GM21381 (cell line): ENCODE data around the gene S100A13.
"Not testable (repeated sequence)": the region's sequence is repeated elsewhere in the genome, so short reads cannot be mapped to it uniquely, and the experiment has no call there.

ENCODE experiments used
- ATAC-seq: cut with Tn5 transposase; IDR thresholded peaks from one replicate; pipeline ENCODE4 v1.9.1; 2021; ENCODE audit warnings: mild to moderate bottlenecking, moderate library complexity; ENCODE audit not compliant: unreplicated experiment

The S100A13 gene

GRCh38 chr1:153626904-153627714, at the start of gene S100A13:
S100A13 (minus strand) TSS chr1:153627505; CDS start chr1:153626472, 1,033 bp downstream.
- no peak for ATAC-seq

- ATAC-seq = no peak
Observed at GRCh38 chr1:153673511-153673910, 46.2 kb upstream of the S100A13 start.

- ATAC-seq = peak; percentile 14
Observed at GRCh38 chr1:153671628-153672353, 44.5 kb upstream of the S100A13 start.

- peak; percentile 94 for ATAC-seq
Observed at GRCh38 chr1:153670859-153671627, 43.7 kb upstream of the S100A13 start, which contains the start of gene ILF2. ILF2 (minus strand) TSS chr1:153670993; CDS start chr1:153670922, 71 bp downstream.

GRCh38 chr1:153670257-153670858, 43.1 kb upstream of the S100A13 start:
- ATAC-seq = no peak

- ATAC-seq = no peak
Observed at GRCh38 chr1:153669606-153670005, 42.3 kb upstream of the S100A13 start.

- ATAC-seq = not testable (repeated sequence)
Observed at GRCh38 chr1:153668672-153669071, 41.4 kb upstream of the S100A13 start.

- ATAC-seq = no peak
Observed at GRCh38 chr1:153667439-153667838, 40.1 kb upstream of the S100A13 start.

GRCh38 chr1:153663211-153663610, 35.9 kb upstream of the S100A13 start:
- ATAC-seq = no peak

- ATAC-seq = no peak
Observed at GRCh38 chr1:153662269-153662668, 35.0 kb upstream of the S100A13 start.

- ATAC-seq = no peak
Observed at GRCh38 chr1:153661111-153661708, 33.9 kb upstream of the S100A13 start.

- no peak for ATAC-seq
Observed at GRCh38 chr1:153659656-153660055, 32.4 kb upstream of the S100A13 start.

- no peak for ATAC-seq
Observed at GRCh38 chr1:153659175-153659534, 31.9 kb upstream of the S100A13 start.

GRCh38 chr1:153658400-153659174, 31.3 kb upstream of the S100A13 start, which contains the start of gene SNAPIN:
SNAPIN (plus strand) TSS chr1:153658703; CDS start chr1:153658744, 41 bp downstream.
- peak; percentile 92 for ATAC-seq

- no peak for ATAC-seq
Observed at GRCh38 chr1:153655333-153655732, 28.0 kb upstream of the S100A13 start.

- no peak for ATAC-seq
Observed at GRCh38 chr1:153652805-153653500, 25.6 kb upstream of the S100A13 start.

GRCh38 chr1:153651771-153652170, 24.5 kb upstream of the S100A13 start:
- ATAC-seq = no peak

- ATAC-seq = no peak
Observed at GRCh38 chr1:153649863-153650235, 22.5 kb upstream of the S100A13 start.
